DOHH2 (cell line): ENCODE data around the gene SLC35F4.

Experiments
- H3F3A ChIP-seq: fragments of 200-600 bp; sonication (generic), shearing (Covaris generic); 2 replicates; pipeline ENCODE4 v1.6.0; 2016; ENCODE audit warnings: antibody characterized with exemption, mild to moderate bottlenecking; ENCODE audit not compliant: control insufficient read depth, insufficient read depth
- H3K27ac ChIP-seq: fragments of 200-600 bp; sonication (generic); 2 replicates; pipeline ENCODE4 v1.5.1; 2014; ENCODE audit warnings: low read depth, mild to moderate bottlenecking, low read length, moderate library complexity
- H3K27me3 ChIP-seq: fragments of 200-600 bp; sonication (generic); 2 replicates; pipeline ENCODE4 v1.6.1; 2014; ENCODE audit warnings: mild to moderate bottlenecking, low read length, mixed read lengths; ENCODE audit not compliant: control insufficient read depth
- H3K36me3 ChIP-seq: fragments of 200-600 bp; sonication (generic); 2 replicates; pipeline ENCODE4 v1.6.1; 2014; ENCODE audit warnings: mild to moderate bottlenecking, low read length, moderate library complexity, mixed read lengths; ENCODE audit not compliant: control insufficient read depth
- H3K4me1 ChIP-seq: fragments of 200-600 bp; sonication (generic); 2 replicates; pipeline ENCODE4 v1.6.1; 2014; ENCODE audit warnings: mild to moderate bottlenecking, low read length, mixed read lengths; ENCODE audit not compliant: control insufficient read depth
- H3K4me2 ChIP-seq: fragments of 200-600 bp; sonication (generic); 2 replicates; pipeline ENCODE4 v1.6.0; 2014; ENCODE audit warnings: mild to moderate bottlenecking, low read length, moderate library complexity
- H3K4me3 ChIP-seq: fragments of 200-600 bp; sonication (generic); 2 replicates; pipeline ENCODE4 v1.5.1; 2014; ENCODE audit warnings: mild to moderate bottlenecking, low read length, mixed read lengths
- H3K79me2 ChIP-seq: fragments of 200-600 bp; sonication (generic); 2 replicates; pipeline ENCODE4 v1.6.1; 2014; ENCODE audit warnings: mild to moderate bottlenecking, low read length, mixed read lengths; ENCODE audit not compliant: control insufficient read depth
- H3K9me2 ChIP-seq: fragments of 200-600 bp; sonication (generic); replicated peaks from 2 replicates; pipeline ENCODE4 v1.6.1; 2014; ENCODE audit warnings: mild to moderate bottlenecking, low read length, mixed read lengths; ENCODE audit not compliant: control insufficient read depth
- H3K9me3 ChIP-seq: fragments of 200-600 bp; sonication (generic); 2 replicates; pipeline ENCODE4 v1.6.1; 2014; ENCODE audit warnings: antibody characterized with exemption, low read length, mixed read lengths; ENCODE audit not compliant: control insufficient read depth, insufficient read depth
- H4K20me1 ChIP-seq: fragments of 200-600 bp; sonication (generic); 2 replicates; pipeline ENCODE4 v1.6.0; 2014; ENCODE audit warnings: low read depth, mild to moderate bottlenecking, antibody characterized with exemption, low read length, moderate library complexity; ENCODE audit not compliant: control insufficient read depth, insufficient read depth
- EZH2phosphoT487 ChIP-seq: fragments of 200-600 bp; sonication (generic); IDR thresholded peaks from 2 replicates; pipeline ENCODE4 v1.6.1; 2017; ENCODE audit warnings: borderline replicate concordance, mild to moderate bottlenecking, antibody characterized with exemption, low read length, moderate library complexity, mixed read lengths
- TF ChIP-seq, protein P1 (sequence below): fragments of 200-600 bp; sonication (generic); IDR thresholded peaks from one replicate; pipeline ENCODE4 v1.5.1; 2014; ENCODE audit warnings: antibody characterized with exemption, mild to moderate bottlenecking, low read depth, low read length; ENCODE audit not compliant: poor library complexity, severe bottlenecking

Gene SLC35F4

DNA sequence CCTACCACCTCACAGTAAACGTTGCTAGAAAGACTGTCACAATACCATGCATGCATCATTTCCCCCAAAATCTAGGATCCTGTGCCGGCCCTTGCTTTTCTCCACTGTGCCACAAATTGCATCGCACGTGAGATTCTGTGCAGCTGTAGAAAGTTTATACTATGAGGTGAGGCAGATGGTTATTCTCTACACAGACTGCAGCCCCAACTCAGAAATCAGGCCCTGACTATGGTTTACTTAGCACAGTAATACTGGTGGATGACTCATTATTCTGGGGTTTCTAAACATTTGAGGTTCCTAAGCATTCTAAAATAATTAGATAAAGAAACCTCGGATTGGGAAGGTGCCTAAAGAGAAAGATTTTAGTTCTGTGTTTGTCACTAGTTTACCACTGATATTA is 208.4 kb downstream of the SLC35F4 start:
- TF ChIP-seq, protein P1, sequence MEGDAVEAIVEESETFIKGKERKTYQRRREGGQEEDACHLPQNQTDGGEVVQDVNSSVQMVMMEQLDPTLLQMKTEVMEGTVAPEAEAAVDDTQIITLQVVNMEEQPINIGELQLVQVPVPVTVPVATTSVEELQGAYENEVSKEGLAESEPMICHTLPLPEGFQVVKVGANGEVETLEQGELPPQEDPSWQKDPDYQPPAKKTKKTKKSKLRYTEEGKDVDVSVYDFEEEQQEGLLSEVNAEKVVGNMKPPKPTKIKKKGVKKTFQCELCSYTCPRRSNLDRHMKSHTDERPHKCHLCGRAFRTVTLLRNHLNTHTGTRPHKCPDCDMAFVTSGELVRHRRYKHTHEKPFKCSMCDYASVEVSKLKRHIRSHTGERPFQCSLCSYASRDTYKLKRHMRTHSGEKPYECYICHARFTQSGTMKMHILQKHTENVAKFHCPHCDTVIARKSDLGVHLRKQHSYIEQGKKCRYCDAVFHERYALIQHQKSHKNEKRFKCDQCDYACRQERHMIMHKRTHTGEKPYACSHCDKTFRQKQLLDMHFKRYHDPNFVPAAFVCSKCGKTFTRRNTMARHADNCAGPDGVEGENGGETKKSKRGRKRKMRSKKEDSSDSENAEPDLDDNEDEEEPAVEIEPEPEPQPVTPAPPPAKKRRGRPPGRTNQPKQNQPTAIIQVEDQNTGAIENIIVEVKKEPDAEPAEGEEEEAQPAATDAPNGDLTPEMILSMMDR: no peak
- TF ChIP-seq EZH2phosphoT487: no peak
- no peak overlapping the region for H3K27ac ChIP-seq
- H3K9me3 ChIP-seq: no peaks in the 10 kb centered on the region
- H4K20me1 ChIP-seq: no peaks in the 10 kb centered on the region
- H3K36me3 ChIP-seq: no peaks in the 10 kb centered on the region
- H3K27me3 ChIP-seq: no peaks in the 10 kb centered on the region
- no peaks in the 10 kb centered on the region for H3K9me2 ChIP-seq
- no peak overlapping the region for H3K4me3 ChIP-seq
- no peak overlapping the region for H3K4me2 ChIP-seq
- no peaks in the 10 kb centered on the region for H3K4me1 ChIP-seq
- H3K79me2 ChIP-seq: no peaks in the 10 kb centered on the region
- no peaks in the 10 kb centered on the region for H3F3A ChIP-seq

DNA sequence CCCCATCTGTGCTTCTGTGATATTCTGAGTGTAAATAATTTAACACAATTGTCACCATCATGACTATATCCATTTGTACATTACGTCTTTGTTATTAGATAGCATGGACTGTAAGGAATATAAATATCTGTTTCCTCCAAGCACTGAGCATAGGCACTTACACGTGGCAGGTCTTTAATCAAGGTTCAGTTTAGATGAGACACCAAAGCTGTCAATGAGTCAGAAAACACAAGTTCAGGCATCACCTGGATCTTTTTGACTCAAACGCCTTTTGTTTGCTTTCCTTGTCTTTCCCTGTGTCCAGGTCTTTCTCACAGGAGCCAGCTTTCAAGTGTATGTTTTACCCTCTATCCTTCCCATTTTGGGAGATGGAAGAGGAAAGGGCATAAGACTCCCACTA is 209.0 kb downstream of the SLC35F4 start:
- Histone ChIP-seq H3K9me2 (no peaks in the 10 kb centered on the region), H3K27me3 (no peaks in the 10 kb centered on the region), H3K36me3 (no peaks in the 10 kb centered on the region), H3K4me2 (no peak overlapping the region), H3K9me3 (no peaks in the 10 kb centered on the region), H3F3A (no peaks in the 10 kb centered on the region), H3K79me2 (no peaks in the 10 kb centered on the region), H3K27ac (no peak overlapping the region), H3K4me1 (no peaks in the 10 kb centered on the region), H4K20me1 (no peaks in the 10 kb centered on the region), H3K4me3 (no peak overlapping the region)
- no peak for TF ChIP-seq EZH2phosphoT487
- TF ChIP-seq, protein P1: no peak

DNA sequence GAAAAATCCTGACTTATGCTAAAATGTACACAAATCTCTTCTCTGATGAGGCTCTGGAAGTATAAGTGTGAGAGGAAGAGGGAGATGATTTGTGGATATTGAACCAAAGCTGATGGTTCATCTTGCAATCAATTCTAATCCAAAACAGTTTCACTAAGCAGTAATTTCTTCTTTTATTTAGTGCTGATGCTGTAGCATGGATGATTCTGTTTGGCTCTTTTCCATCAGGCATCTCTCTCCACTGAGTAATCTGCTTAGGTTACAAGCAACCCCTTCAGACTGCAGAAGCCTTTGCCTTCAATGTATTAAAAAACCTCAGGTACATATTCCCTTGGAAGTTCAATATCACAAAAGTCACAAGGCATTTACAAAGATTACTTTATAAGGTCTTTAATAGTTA is 213.1 kb downstream of the SLC35F4 start:
- no peak overlapping the region for H3K4me3 ChIP-seq
- H3K4me2 ChIP-seq: no peak overlapping the region
- H3K9me2 ChIP-seq: no peaks in the 10 kb centered on the region
- H3K27me3 ChIP-seq: no peaks in the 10 kb centered on the region
- no peak for TF ChIP-seq EZH2phosphoT487
- TF ChIP-seq, protein P1: no peak
- H3K9me3 ChIP-seq: no peaks in the 10 kb centered on the region; the same call in 1 of the 2 replicates
- no peaks in the 10 kb centered on the region for H3K4me1 ChIP-seq
- no peaks in the 10 kb centered on the region for H3K36me3 ChIP-seq
- no peak overlapping the region for H3K27ac ChIP-seq
- H4K20me1 ChIP-seq: no peaks in the 10 kb centered on the region
- H3K79me2 ChIP-seq: no peaks in the 10 kb centered on the region
- no peaks in the 10 kb centered on the region for H3F3A ChIP-seq

DNA sequence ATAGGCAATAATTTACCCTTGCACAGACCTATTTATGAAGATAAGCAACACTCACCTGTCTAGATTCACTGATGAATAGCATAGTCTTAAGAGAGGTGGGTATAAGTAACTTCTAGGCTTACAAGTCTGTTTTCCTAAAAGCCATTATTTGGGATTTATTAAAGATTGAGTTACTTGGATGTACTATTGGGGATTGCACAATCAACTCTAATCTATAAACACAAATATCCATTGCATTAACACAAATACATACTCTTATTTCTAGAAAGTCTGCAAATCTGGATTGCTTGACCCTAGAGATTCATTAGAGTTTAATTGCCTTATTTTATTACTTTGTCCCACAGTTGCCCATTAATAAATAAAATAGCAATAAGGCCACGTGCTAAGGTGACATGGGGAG is 224.1 kb downstream of the SLC35F4 start:
- H3K36me3 ChIP-seq: no peaks in the 10 kb centered on the region
- no peaks in the 10 kb centered on the region for H4K20me1 ChIP-seq
- H3K4me3 ChIP-seq: no peak overlapping the region
- no peaks in the 10 kb centered on the region for H3K4me1 ChIP-seq
- no peaks in the 10 kb centered on the region for H3K27me3 ChIP-seq
- H3K27ac ChIP-seq: no peak overlapping the region
- no peak overlapping the region for H3K4me2 ChIP-seq
- H3K9me2 ChIP-seq: no peaks in the 10 kb centered on the region
- no peaks in the 10 kb centered on the region for H3K9me3 ChIP-seq
- no peaks in the 10 kb centered on the region for H3F3A ChIP-seq
- TF ChIP-seq, protein P1: no peak
- TF ChIP-seq EZH2phosphoT487: no peak
- H3K79me2 ChIP-seq: no peaks in the 10 kb centered on the region
